Peyer's patch (tissue), 4 donors: ENCODE measurements around the gene ANGPTL2. TPM values are rescaled to one million over a fixed set of nuclear protein-coding genes. Genes with fewer than 3 reads are reported as not detected.

ENCODE experiments used
- DNase-seq, 3 donors: peaks; one replicate each; pipeline ENCODE4 v3.0.0-alpha.2; 2017 to 2019
- H3K27ac ChIP-seq, 4 donors: fragments of 200-600 bp; sonication (generic); one replicate each; pipeline ENCODE4 v1.5.1; 2016 to 2019
- H3K27me3 ChIP-seq, 2 donors: fragments of 200-600 bp; sonication (generic); one replicate each; pipeline ENCODE4 v1.5.1; 2019
- H3K36me3 ChIP-seq, 3 donors: fragments of 200-600 bp; sonication (generic); one replicate each; pipeline ENCODE4 v1.5.1; 2016 to 2019
- H3K4me1 ChIP-seq, 4 donors: fragments of 200-600 bp; sonication (generic); one replicate each; pipeline ENCODE4 v1.5.1; 2016 to 2019
- H3K4me3 ChIP-seq, 4 donors: fragments of 200-600 bp; sonication (generic); 1 replicate in 3 of 4; 2 replicates in 1 of 4; pipeline ENCODE4 v1.5.1; 2016 to 2019; ENCODE audit warnings: mild to moderate bottlenecking in 1 of 4
- H3K9me3 ChIP-seq, 4 donors: fragments of 200-600 bp; sonication (generic); one replicate each; pipeline ENCODE4 v1.5.1; 2016 to 2019; ENCODE audit warnings: mild to moderate bottlenecking in 1 of 4
- CTCF ChIP-seq, 6 experiments: fragments of 450-650 bp in 4 of 6; fragments of 200-600 bp in 2 of 6; sonication (generic) in 1 of 6; IDR thresholded peaks; one replicate each; pipeline ENCODE4 v1.5.1; 2017 to 2019; ENCODE audit warnings: antibody characterized with exemption in 6 of 6, mild to moderate bottlenecking in 3 of 6, moderate library complexity in 1 of 6
- POLR2A ChIP-seq, 2 donors: fragments of 450-650 bp; IDR thresholded peaks; one replicate each; pipeline ENCODE4 v1.5.1; 2017; ENCODE audit warnings: antibody characterized with exemption in 2 of 2, mild to moderate bottlenecking in 2 of 2, moderate library complexity in 2 of 2
- total RNA-seq, 4 donors: library from RNA; depleted of rRNA; stranded (reverse); fragments of >200 nt; gene quantifications; one replicate each; pipeline ENCODE4 v1.1.0, GENCODE V29; 2016

ANGPTL2 gene
- total RNA-seq, 4 donors from 2014 or later = 2.8 to 14.0 (median 11.3) TPM

GRCh38 chr9:127099664-127100063 is 22.8 kb downstream of the ANGPTL2 start:
- H3K36me3 ChIP-seq = peaks cover 0 to 32% (median 0%) of the 10 kb centered on the region in 3 donors
- no peaks in the 10 kb centered on the region for H3K27me3 ChIP-seq
- TF ChIP-seq POLR2A (IDR thresholded peaks at IDR 0.05) (no peak), CTCF (IDR thresholded peaks at IDR 0.05) (no peak)
- no peaks in the 10 kb centered on the region for H3K9me3 ChIP-seq
- H3K4me1 ChIP-seq = no peaks in the 10 kb centered on the region
- DNase-seq = no peak
- H3K27ac ChIP-seq = peak overlapping the region in 1 of 4 donors; percentile 17
- H3K4me3 ChIP-seq = no peak overlapping the region

GRCh38 chr9:127098916-127099553 is 23.4 kb downstream of the ANGPTL2 start:
- H3K36me3 ChIP-seq = peaks cover 0 to 27% (median 0%) of the 10 kb centered on the region in 3 donors

GRCh38 chr9:127097683-127098082 is 24.8 kb downstream of the ANGPTL2 start:
- Histone ChIP-seq H3K36me3 (peaks cover 0 to 33% (median 0%) of the 10 kb centered on the region in 3 donors), H3K9me3 (no peaks in the 10 kb centered on the region), H3K27ac (no peak overlapping the region), H3K4me3 (no peak overlapping the region), H3K4me1 (no peaks in the 10 kb centered on the region), H3K27me3 (no peaks in the 10 kb centered on the region)
- TF ChIP-seq CTCF (IDR thresholded peaks at IDR 0.05) (no peak), POLR2A (IDR thresholded peaks at IDR 0.05) (no peak)
- no peak for DNase-seq

More at GRCh38 chr9:127098916-127099553, 23.4 kb downstream of the ANGPTL2 start:
- DNase-seq = no peak
- Histone ChIP-seq H3K4me1 (no peaks in the 10 kb centered on the region), H3K9me3 (no peaks in the 10 kb centered on the region), H3K27ac (peak overlapping the region in 1 of 4 donors; percentile 17), H3K4me3 (no peak overlapping the region), H3K27me3 (no peaks in the 10 kb centered on the region)
- TF ChIP-seq CTCF (IDR thresholded peaks at IDR 0.05) = no peak
- TF ChIP-seq POLR2A (IDR thresholded peaks at IDR 0.05) = no peak

GRCh38 chr9:127096208-127096607 is 26.2 kb downstream of the ANGPTL2 start:
- no peaks in the 10 kb centered on the region for H3K9me3 ChIP-seq
- no peak overlapping the region for H3K27ac ChIP-seq
- peaks cover 0 to 46% (median 0%) of the 10 kb centered on the region in 3 donors for H3K36me3 ChIP-seq
- no peaks in the 10 kb centered on the region for H3K4me1 ChIP-seq
- no peaks in the 10 kb centered on the region for H3K27me3 ChIP-seq
- no peak for TF ChIP-seq CTCF (IDR thresholded peaks at IDR 0.05)
- no peak for TF ChIP-seq POLR2A (IDR thresholded peaks at IDR 0.05)
- no peak for DNase-seq
- no peak overlapping the region for H3K4me3 ChIP-seq

- Histone ChIP-seq H3K4me3 (no peak overlapping the region), H3K9me3 (no peaks in the 10 kb centered on the region), H3K36me3 (peaks cover 0 to 51% (median 0%) of the 10 kb centered on the region in 3 donors), H3K27me3 (no peaks in the 10 kb centered on the region), H3K4me1 (no peaks in the 10 kb centered on the region), H3K27ac (no peak overlapping the region)
- no peak for TF ChIP-seq POLR2A (IDR thresholded peaks at IDR 0.05)
- no peak for TF ChIP-seq CTCF (IDR thresholded peaks at IDR 0.05)
- DNase-seq = peak in 1 of 3 donors; percentile 43
These were observed 27.0 kb downstream of the ANGPTL2 start for GRCh38 chr9:127095411-127095810.
